HG03571 (cell line): ENCODE results near the gene PARVB.

Source experiments
- ATAC-seq: cut with Tn5 transposase; IDR thresholded peaks from one replicate; pipeline ENCODE4 v1.9.1; 2021; ENCODE audit not compliant: unreplicated experiment

PARVB gene

GRCh38 chr22:44086271-44087088, 62.4 kb downstream of the PARVB start:
- ATAC-seq, result no peak

GRCh38 chr22:44087089-44087430, 63.0 kb downstream of the PARVB start:
- ATAC-seq, result no peak

DNA sequence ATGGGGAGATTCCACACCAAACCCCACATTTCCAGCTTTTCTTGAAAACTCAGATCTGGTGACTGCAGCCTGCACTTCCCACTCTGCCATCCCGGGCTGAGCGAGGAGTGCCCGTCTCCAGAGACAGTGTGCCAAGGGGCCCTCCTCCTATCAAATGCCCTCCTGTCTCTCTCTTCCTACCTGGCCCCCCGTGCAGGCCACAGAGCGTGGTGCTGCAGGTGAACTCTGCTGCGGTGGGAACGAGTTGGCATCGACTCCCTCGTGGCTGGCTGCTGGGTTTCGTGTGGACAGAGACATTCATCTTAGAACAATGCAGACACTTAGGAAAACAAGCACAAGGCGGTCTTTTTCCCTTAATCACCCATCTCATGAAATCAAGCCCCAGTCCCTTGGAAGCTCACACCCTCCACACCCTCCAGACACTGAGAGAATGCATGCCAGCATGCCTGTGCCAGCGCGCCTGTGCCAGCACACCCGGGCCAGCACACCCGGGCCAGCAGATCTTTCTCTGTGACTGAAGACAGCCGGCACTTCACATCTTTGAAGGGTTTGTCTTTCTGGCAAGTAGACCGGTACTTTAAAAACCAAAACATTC, 65.0 kb downstream of the PARVB start:
- ATAC-seq, result no peak

DNA sequence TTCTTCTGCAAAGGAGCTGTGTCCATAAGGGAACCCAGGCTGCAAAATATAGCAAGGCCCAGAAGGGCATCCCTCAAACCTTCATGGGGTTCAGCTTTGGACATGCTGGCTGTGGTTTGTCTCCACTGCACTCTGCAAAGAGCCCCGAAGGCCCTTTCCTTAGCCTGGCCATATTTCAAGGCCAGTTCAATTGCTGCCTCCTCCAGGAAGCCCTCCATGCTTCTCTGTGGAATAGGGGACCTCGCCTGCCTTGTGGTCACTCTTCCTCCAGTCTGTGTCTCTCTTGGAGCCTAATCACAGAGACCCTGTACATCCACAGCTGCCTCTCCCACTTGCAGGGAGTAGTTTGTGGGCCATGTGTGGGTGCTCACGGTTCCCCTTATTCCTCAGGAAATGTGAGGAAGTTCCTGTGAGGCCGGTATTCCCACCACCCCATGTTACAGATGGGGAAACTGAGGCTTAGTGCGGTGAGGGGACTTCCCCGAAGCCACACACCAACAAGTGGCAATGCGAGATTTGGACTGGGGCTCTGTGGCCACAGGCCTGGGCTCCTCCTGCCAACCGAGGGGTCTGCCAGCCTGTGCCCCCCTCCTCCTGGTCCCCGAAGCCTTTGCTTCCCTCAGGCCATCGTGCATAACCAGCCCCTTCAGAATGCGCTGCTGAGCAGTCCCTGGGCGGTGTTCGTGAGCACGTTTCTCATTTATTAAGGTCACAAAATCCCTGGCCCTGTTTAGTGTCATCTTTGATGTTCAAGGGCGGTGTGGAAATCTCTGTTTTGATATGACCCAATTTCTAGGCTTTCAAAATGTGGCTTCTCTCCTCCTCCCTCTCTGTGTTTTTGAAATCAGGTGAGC, 65.8 kb downstream of the PARVB start:
- no peak for ATAC-seq

GRCh38 chr22:44090571-44090905, 66.4 kb downstream of the PARVB start:
- ATAC-seq, result no peak

- ATAC-seq, result no peak
Measured at GRCh38 chr22:44091021-44091721, 67.1 kb downstream of the PARVB start.

DNA sequence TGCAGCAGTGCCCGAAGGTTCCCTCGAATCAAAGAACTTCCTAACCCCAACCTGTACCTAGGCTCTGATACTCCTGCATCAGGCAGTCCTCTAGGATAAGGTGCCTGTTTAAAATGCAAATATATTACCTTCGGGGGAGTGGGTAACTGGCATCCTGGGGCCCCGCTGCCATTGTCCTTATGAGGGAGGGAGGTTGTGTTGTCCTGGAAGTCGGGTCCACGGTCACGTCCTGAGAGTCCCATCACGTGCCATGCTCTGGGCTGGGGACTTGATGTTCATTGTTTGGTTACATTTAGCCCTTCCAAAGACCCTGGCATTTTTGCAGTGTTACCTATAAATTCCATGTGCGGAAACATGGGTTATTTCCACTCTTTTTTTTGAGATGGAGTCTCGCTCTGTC, 67.6 kb downstream of the PARVB start:
- no peak for ATAC-seq

DNA sequence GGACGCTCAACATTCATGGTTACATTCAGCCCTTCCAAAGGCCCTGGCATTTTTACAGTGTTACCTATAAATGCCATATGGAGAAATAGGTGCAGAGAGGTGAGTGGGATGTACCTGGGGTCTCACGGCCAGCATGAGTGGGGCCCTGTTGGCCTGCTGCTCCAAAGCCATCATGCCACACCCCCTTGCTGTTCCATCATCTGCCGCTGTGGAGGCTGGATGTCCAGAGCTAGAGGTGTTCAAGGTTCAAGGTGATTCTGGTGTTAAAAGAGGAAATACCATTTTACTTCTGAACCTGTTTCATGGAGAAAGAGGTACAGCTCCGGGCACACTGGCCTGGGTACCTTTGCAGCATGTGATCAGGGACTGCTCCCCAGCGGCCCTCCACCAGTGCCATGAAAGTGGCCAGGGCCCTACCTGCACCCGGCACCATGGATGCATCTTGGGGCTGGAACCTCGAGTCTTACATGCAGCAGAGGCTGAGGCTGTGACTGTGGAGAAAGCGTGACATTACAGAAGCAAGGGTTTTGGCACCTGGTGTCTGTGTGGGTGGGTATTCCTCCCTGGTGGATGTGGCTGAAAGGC, 68.6 kb downstream of the PARVB start:
- ATAC-seq, result no peak

- ATAC-seq, result no peak
Measured at GRCh38 chr22:44093791-44094190, 69.7 kb downstream of the PARVB start.

DNA sequence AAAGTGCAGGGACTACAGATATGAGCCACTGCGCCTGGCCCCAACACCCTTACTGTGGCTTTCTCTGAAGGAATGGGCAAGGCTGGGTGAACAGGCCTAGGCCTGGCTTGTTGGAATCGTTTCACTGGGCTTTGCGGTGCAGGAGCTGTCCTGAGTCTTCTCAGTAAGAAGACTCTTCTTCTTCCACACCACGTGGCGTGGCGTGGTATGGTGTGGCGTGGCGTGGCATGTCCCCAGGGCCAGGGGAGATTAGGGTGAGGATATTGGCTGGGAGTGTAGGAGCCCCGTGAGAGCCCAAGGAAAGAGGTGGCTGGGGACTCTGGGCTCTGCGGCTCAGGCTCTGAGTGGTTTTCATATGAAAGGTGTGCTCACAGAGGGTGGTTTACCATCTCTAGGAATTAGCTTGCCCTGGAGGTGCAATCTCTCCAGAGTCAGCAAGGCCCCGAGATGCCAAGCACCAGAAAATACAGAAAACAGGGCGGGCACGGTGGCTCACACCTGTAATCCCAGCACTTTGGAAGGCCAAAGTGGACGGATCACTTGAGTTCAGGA, 70.7 kb downstream of the PARVB start:
- no peak for ATAC-seq

DNA sequence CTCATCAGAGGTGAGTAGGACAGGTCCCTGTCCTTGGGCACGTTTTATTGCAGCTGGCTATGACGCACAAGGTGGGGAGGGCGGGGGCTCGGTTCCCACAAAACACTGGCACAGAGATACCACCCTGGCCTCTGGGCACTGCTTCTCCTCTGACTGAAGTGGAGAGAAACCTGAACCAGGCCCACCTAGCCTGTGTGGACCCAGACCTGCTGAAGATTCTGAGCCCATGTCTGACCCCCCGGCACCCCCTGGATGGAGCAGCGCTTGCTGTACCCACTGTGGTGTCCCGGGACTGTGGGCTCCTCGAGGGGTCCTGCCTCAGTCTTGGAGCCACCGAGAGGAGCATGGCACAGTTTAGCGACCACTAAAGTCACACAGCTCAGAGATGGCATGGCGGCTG, 72.6 kb downstream of the PARVB start:
- no peak for ATAC-seq

- ATAC-seq, result no peak
Measured at GRCh38 chr22:44097263-44098020, 73.3 kb downstream of the PARVB start.

DNA sequence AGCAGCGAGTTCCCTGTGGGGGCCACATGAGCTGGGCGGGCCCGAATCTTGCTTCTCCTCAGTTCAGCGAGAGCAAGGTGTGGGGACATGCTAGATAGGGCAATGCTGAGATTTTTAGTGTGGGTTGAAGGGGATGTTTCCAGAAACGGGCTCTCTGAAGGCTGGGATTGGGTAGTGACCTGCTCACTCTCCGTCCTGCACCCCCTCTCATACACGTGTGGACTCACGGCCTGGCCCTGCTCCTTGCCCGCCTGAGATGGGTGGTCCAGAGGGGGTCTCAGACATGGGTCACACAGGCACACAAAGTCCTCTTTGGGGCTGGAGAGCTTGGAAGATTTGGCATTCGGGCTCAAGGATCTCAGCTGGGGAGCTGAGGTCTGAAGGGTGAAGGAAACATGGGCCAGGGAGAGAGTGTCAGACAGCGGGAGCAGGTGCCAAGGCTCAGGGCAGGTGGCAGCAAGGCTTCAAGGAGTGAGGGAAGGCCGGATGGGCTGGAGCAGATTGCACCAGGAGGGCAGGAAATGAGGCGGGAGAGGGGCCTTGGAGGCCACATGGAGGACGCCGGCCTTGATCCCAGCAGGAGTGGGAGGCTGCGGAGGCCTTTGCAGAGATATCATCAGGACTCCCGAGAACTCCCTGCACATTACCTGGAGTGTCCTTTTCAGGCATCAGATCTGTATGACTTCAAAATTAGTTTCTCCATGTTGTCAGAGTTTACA, 74.1 kb downstream of the PARVB start:
- ATAC-seq, result no peak

GRCh38 chr22:44098966-44099530, 74.9 kb downstream of the PARVB start:
- no peak for ATAC-seq

- ATAC-seq, result no peak
Measured at GRCh38 chr22:44099696-44100095, 75.6 kb downstream of the PARVB start.

GRCh38 chr22:44100411-44100810, 76.3 kb downstream of the PARVB start:
- no peak for ATAC-seq

- ATAC-seq, result no peak
Measured at GRCh38 chr22:44102121-44102520, 78.0 kb downstream of the PARVB start.

DNA sequence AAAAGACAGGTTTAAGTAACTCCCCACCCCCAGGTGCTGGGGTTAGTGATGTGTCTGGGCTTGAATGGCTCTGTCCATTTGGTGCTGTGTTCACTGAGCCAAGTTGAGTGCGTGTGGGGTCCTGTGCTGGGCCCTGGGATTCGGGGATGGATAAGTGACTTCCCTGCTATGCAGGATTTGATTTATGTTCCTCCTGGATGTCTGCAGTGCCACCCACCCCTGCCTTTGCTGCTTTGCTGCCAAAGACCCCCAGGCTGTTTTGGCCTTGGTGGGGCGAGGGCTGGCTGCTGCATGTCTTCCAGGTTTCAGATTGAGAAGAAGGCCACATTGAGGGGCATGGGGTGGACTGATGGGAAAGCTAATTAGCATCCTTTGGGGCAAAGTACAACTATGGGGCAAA, 78.8 kb downstream of the PARVB start:
- no peak for ATAC-seq
